Adrenal gland (tissue), 19 donors: ENCODE measurements around the gene PTPDC1. TPM values are rescaled to one million over a fixed set of nuclear protein-coding genes. Genes with fewer than 3 reads are reported as not detected.

Experiments used
- DNase-seq, 7 donors: peaks; one replicate each; pipeline ENCODE4 v3.0.0-alpha.2; 2019 to 2020
- H3K27ac ChIP-seq, 5 donors: fragments of 200-600 bp; sonication (generic) in 4 of 5; 1 replicate in 3 of 5; 2 replicates in 2 of 5; pipeline versions ENCODE4 v1.5.1 to v1.8.0; 2016 to 2020; ENCODE audit warnings: mild to moderate bottlenecking in 1 of 5
- H3K27me3 ChIP-seq: fragments of 200-600 bp; 2 replicates; pipeline ENCODE4 v1.8.0; 2021
- H3K36me3 ChIP-seq, 2 donors: fragments of 200-600 bp; replicated peaks in 1 of 2; 1 replicate in 1 of 2; 2 replicates in 1 of 2; pipeline versions ENCODE4 v1.5.1 to v1.8.0; 2018 to 2022
- H3K4me1 ChIP-seq, 2 donors: fragments of 200-600 bp; replicated peaks in 1 of 2; 1 replicate in 1 of 2; 2 replicates in 1 of 2; pipeline versions ENCODE4 v1.5.1 to v1.8.0; 2018 to 2021
- H3K4me3 ChIP-seq, 4 donors: fragments of 200-600 bp; sonication (generic) in 3 of 4; one replicate each; pipeline ENCODE4 v1.5.1; 2016 to 2018
- H3K9me3 ChIP-seq, 3 donors: fragments of 200-600 bp; sonication (generic) in 1 of 3; replicated peaks in 1 of 3; 1 replicate in 2 of 3; 2 replicates in 1 of 3; pipeline versions ENCODE4 v1.5.1 to v1.8.0; 2016 to 2021
- CTCF ChIP-seq, 6 experiments: fragments of 450-650 bp in 4 of 6; fragments of 200-600 bp in 2 of 6; sonication (generic) in 1 of 6; IDR thresholded peaks; 1 replicate in 5 of 6; 2 replicates in 1 of 6; pipeline versions ENCODE4 v1.5.1 to v1.8.0; 2016 to 2021; ENCODE audit warnings: antibody characterized with exemption in 6 of 6, mild to moderate bottlenecking in 2 of 6, moderate library complexity in 1 of 6
- POLR2A ChIP-seq, 2 donors: fragments of 450-650 bp; IDR thresholded peaks; one replicate each; pipeline ENCODE4 v1.6.1; 2017; ENCODE audit warnings: antibody characterized with exemption in 2 of 2, mild to moderate bottlenecking in 2 of 2, moderate library complexity in 1 of 2
- WGBS, 4 donors: extraction: QIAGEN DNeasy Blood & Tissue Kit in 2 of 4; methylation state at CpG; one replicate each; pipeline versions ENCODE4 v1.1.5 to v1.1.7; 2013 to 2017; 5-methylcytosine and 5-hydroxymethylcytosine counted together
- intact Hi-C, 2 donors: fragments of 100-400 bp; cut with DNase I; formaldehyde crosslinking; loops; one replicate each; pipeline versions ENCODE4 v1.14.1 to v1.15.0; 2022 to 2023
- long read RNA-seq, 10 donors: library from polyadenylated mRNA in 3 of 10; unstranded in 2 of 10; stranded (forward) in 1 of 10; transcript quantifications; one replicate each; pipeline ENCODE4 v2.0.0 and lab custom pipeline, GENCODE V29; 2021 to 2026
- polyA plus RNA-seq, 3 donors: library from polyadenylated mRNA; stranded (reverse); fragments of 200-250 nt in 2 of 3; fragments of 350-450 nt in 1 of 3; fragmentation: Illumina TruSeq in 1 of 3; extraction: RNeasy Lipid Tissue Mini Kit (QIAGEN cat#74804) in 1 of 3; gene quantifications; one replicate each; pipeline ENCODE4 v1.2.3, GENCODE V29; 2013 to 2014
- total RNA-seq, 9 donors: library from RNA; depleted of rRNA in 4 of 9; stranded (reverse); fragments of >200 nt in 4 of 9; fragments of 120-200 nt in 1 of 9; fragmentation: NEBNext Ultra II Directional in 1 of 9; extraction: Animal tissue kit (Norgen Biotek cat#: 25700) in 1 of 9; gene quantifications; one replicate each; pipeline versions ENCODE4 v1.1.0 to v1.2.4, GENCODE V29; 2013 to 2023
- donor health status: healthy with polysubstance abuse.
- donor health status: Bipolar disorder and iron deficiency.
- donor health status: DM: yes; HTN: yes; CAD: no.
- donor health status: DM: no; HTN: no; CAD: no.
- donor health status: DM: no; HTN: no; CAD: no.
- donor health status: DM: yes; HTN: yes; CAD: no.

PTPDC1 gene, protein sequence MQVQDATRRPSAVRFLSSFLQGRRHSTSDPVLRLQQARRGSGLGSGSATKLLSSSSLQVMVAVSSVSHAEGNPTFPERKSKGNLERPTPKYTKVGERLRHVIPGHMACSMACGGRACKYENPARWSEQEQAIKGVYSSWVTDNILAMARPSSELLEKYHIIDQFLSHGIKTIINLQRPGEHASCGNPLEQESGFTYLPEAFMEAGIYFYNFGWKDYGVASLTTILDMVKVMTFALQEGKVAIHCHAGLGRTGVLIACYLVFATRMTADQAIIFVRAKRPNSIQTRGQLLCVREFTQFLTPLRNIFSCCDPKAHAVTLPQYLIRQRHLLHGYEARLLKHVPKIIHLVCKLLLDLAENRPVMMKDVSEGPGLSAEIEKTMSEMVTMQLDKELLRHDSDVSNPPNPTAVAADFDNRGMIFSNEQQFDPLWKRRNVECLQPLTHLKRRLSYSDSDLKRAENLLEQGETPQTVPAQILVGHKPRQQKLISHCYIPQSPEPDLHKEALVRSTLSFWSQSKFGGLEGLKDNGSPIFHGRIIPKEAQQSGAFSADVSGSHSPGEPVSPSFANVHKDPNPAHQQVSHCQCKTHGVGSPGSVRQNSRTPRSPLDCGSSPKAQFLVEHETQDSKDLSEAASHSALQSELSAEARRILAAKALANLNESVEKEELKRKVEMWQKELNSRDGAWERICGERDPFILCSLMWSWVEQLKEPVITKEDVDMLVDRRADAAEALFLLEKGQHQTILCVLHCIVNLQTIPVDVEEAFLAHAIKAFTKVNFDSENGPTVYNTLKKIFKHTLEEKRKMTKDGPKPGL
- total RNA-seq, result 10 to 100 TPM in 4 of 9 donors, 1 to 10 TPM in 5; 6.0 to 19.4 (median 8.9) TPM
- 10 to 100 TPM in 1 of 3 donors, 1 to 10 TPM in 2; 5.1 to 11.8 (median 10.0) TPM for polyA plus RNA-seq
- long read RNA-seq, donor 1, partial matches to known transcripts, result 0 of 2 reads
- long read RNA-seq, donor 1, other reads (novel, unspliced or antisense), result 0 of 2 reads
- long read RNA-seq, donor 2, result 0 reads
- long read RNA-seq, donor 3, partial matches to known transcripts, result 0 of 2 reads
- long read RNA-seq, donor 3, other reads (novel, unspliced or antisense), result 0 of 2 reads
- long read RNA-seq, donor 4, partial matches to known transcripts, result 1 of 1 reads
- long read RNA-seq, donor 4, other reads (novel, unspliced or antisense), result 0 of 1 reads
- long read RNA-seq, donor 5, full-length matches to known transcripts, result 7 of 14 reads
- long read RNA-seq, donor 5, partial matches to known transcripts, result 1 of 14 reads
- long read RNA-seq, donor 5, other reads (novel, unspliced or antisense), result 6 of 14 reads
- long read RNA-seq, donor 6, partial matches to known transcripts, result 0 of 1 reads
- long read RNA-seq, donor 6, other reads (novel, unspliced or antisense), result 1 of 1 reads
- long read RNA-seq, donor 7, result 0 reads
- long read RNA-seq, donor 8, result 0 reads
- long read RNA-seq, donor 9, result 0 reads
- long read RNA-seq, donor 10, result 0 reads

DNA sequence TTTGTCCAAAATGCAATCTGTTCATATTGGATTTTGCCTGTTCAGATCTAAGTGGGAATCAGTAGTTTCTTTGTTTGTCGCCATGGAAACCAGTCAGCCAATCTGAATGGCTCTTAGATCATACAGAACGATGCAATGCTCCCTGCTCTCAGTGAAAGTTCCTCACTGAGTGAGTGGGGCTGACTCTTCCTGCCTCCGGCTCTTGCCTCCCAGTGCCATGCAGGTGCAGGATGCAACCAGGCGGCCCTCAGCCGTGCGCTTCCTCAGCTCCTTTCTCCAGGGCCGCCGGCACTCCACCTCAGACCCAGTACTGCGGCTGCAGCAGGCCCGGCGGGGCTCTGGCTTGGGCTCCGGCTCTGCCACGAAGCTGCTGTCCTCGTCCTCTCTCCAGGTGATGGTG is at the start of gene PTPDC1:
Gene PTPDC1, plus strand, starts transcription at position 151 of the 400 bp plus-strand sequence. Its CDS starts 67 bp downstream, at position 218.
- 73 to 93% (median 83%) methylated on average over 12 to 14 of the region's 14 CpGs for WGBS, 4 donors
- peak in 3 of 7 donors; percentile 20 to 63 (median 29) for DNase-seq
- no peaks in the 10 kb centered on the region for H3K9me3 ChIP-seq
- intact Hi-C loops, result no loop called here
- H3K27me3 ChIP-seq, result no peaks in the 10 kb centered on the region
- H3K4me1 ChIP-seq, result peaks cover 0 to 9% of the 10 kb centered on the region in 2 donors
- no peaks in the 10 kb centered on the region for H3K36me3 ChIP-seq
- peak within 1 kb of the TSS in 1 of 5 donors; percentile 4 for H3K27ac ChIP-seq
- H3K4me3 ChIP-seq, result no peak within 1 kb of the TSS
- TF ChIP-seq POLR2A (IDR thresholded peaks at IDR 0.05) (no peak), CTCF (IDR thresholded peaks at IDR 0.05) (no peak)

GRCh38 chr9:94034511-94034910 is 49.8 kb upstream of the PTPDC1 start:
- H3K27me3 ChIP-seq, result no peaks in the 10 kb centered on the region
- H3K4me3 ChIP-seq, result no peak overlapping the region
- no peaks in the 10 kb centered on the region for H3K9me3 ChIP-seq
- no peak overlapping the region for H3K27ac ChIP-seq
- intact Hi-C loops, result no loop called here
- DNase-seq, result no peak
- H3K36me3 ChIP-seq, result no peaks in the 10 kb centered on the region
- TF ChIP-seq POLR2A (IDR thresholded peaks at IDR 0.05) (no peak), CTCF (IDR thresholded peaks at IDR 0.05) (no peak)
- H3K4me1 ChIP-seq, result peaks cover 5 to 13% of the 10 kb centered on the region in 2 donors

GRCh38 chr9:94039786-94040185 is 44.5 kb upstream of the PTPDC1 start:
- no peaks in the 10 kb centered on the region for H3K4me1 ChIP-seq
- no peak for TF ChIP-seq POLR2A (IDR thresholded peaks at IDR 0.05)
- TF ChIP-seq CTCF (IDR thresholded peaks at IDR 0.05), result no peak
- H3K9me3 ChIP-seq, result no peaks in the 10 kb centered on the region
- no peaks in the 10 kb centered on the region for H3K36me3 ChIP-seq
- intact Hi-C loops, result no loop called here
- H3K27me3 ChIP-seq, result no peaks in the 10 kb centered on the region
- DNase-seq, result no peak
- no peak overlapping the region for H3K27ac ChIP-seq
- no peak overlapping the region for H3K4me3 ChIP-seq
